K562 (cell line): ENCODE data around the gene PLEKHO2. TPM values are rescaled to one million over a fixed set of nuclear protein-coding genes. Genes with fewer than 3 reads are reported as not detected.

Experiments used
- HBP1 ChIP-seq: fragments of 450-650 bp; formaldehyde crosslinking; IDR thresholded peaks from 2 replicates; pipeline ENCODE4 v1.4.0; 2022; ENCODE audit warnings: missing genetic modification characterization
- MLLT1 ChIP-seq, 2 experiments: fragments of 450-650 bp; IDR thresholded peaks; 2 replicates each; pipeline ENCODE4 v1.6.1; 2016
- PML ChIP-seq: IDR thresholded peaks from 2 replicates; pipeline ENCODE4 v1.6.1; 2012; ENCODE audit warnings: low read length, inconsistent platforms
- ZNF407 ChIP-seq: fragments of 450-650 bp; IDR thresholded peaks from 2 replicates; pipeline ENCODE4 v1.6.1; 2016; ENCODE audit warnings: low read depth
- ZNF408 ChIP-seq: fragments of 250-450 bp; sonication (Bioruptor Pico); IDR thresholded peaks from 2 replicates; pipeline ENCODE4 v1.4.0; 2020; ENCODE audit warnings: low read depth, mild to moderate bottlenecking, moderate library complexity
- polyA plus RNA-seq, 8 experiments: library from polyadenylated mRNA; depleted of rRNA in 4 of 8; stranded (reverse) in 5 of 8; unstranded in 3 of 8; fragments of >200 nt; fragmentation: Nextera tagmentation in 2 of 8; fragmentation: Illumina TruSeq in 1 of 8; extraction: Ambion mirVana in 2 of 8; extraction: Trizol in 1 of 8; gene quantifications; 2 replicates each; pipeline versions ENCODE4 v1.2.1 to v1.2.3, GENCODE V29; 2011 to 2014; ENCODE audit warnings: inconsistent platforms in 1 of 8, missing spikeins in 1 of 8
- total RNA-seq, 7 experiments: library from RNA; depleted of rRNA in 6 of 7; stranded (reverse); fragments of >200 nt in 6 of 7; fragmentation: Illumina TruSeq in 2 of 7; extraction: Trizol in 2 of 7; gene quantifications; 2 replicates each; pipeline versions ENCODE4 v1.2.1 to v1.2.3, GENCODE V29; 2011 to 2021; ENCODE audit warnings: low replicate concordance in 1 of 7

Gene PLEKHO2
- total and polyA plus RNA-seq, 9 of the 15 experiments (the other 6 are each of a cell fraction or from before 2014, with no cell fraction given): 0.24 to 8.8 (median 5.5) TPM

GRCh38 chr15:64808785-64809453 lies 32.8 kb upstream of the PLEKHO2 start (continued):
- TF ChIP-seq ZNF407 (no peak), ZNF408 (CRISPR knock-in tag) (no peak), MLLT1 (IDR thresholded peaks at IDR 0.05) (no peak), PML (no peak), HBP1 (CRISPR knock-in tag) (no peak)
